PFSK-1 (cell line): ENCODE results near the gene PLEK.

Source experiments
- POLR2AphosphoS5 ChIP-seq: IDR thresholded peaks from 2 replicates; pipeline ENCODE4 v1.6.1; 2012; ENCODE audit warnings: low read depth, mild to moderate bottlenecking, control low read depth, low read length, moderate library complexity
- SIN3A ChIP-seq: IDR thresholded peaks from 2 replicates; pipeline ENCODE4 v1.6.1; 2012; ENCODE audit warnings: mild to moderate bottlenecking, low read length, moderate library complexity, borderline replicate concordance; ENCODE audit not compliant: insufficient read depth
- TAF1 ChIP-seq: IDR thresholded peaks from 2 replicates; pipeline ENCODE4 v1.6.1; 2012; ENCODE audit warnings: low read length, control low read depth, borderline replicate concordance; ENCODE audit not compliant: insufficient read depth
- TF ChIP-seq, protein P1 (sequence below), 2 experiments: IDR thresholded peaks; 2 replicates each; pipeline versions ENCODE4 v1.6.1 to v1.8.0; 2011 to 2012; ENCODE audit warnings: low read depth in 2 of 2, low read length in 2 of 2, control low read depth in 1 of 2, inconsistent platforms in 1 of 2, mild to moderate bottlenecking in 1 of 2, moderate library complexity in 1 of 2; ENCODE audit not compliant: insufficient read depth in 1 of 2

DNA sequence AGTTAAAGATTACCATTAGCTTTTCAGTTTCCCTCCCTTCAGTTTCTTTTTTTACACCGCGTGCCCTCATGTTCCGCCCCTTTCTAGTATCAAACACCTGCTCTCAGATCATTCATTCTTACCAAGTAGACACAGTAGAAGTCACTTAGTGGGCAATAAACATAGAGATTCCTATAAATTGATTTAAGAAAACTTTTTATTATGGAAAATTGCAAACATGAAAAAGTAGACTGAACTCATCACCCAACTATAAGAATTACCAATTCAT is 24.1 kb upstream of the PLEK start:
- TF ChIP-seq POLR2AphosphoS5 (no peak), SIN3A (no peak), TAF1 (no peak)
- TF ChIP-seq, protein P1, sequence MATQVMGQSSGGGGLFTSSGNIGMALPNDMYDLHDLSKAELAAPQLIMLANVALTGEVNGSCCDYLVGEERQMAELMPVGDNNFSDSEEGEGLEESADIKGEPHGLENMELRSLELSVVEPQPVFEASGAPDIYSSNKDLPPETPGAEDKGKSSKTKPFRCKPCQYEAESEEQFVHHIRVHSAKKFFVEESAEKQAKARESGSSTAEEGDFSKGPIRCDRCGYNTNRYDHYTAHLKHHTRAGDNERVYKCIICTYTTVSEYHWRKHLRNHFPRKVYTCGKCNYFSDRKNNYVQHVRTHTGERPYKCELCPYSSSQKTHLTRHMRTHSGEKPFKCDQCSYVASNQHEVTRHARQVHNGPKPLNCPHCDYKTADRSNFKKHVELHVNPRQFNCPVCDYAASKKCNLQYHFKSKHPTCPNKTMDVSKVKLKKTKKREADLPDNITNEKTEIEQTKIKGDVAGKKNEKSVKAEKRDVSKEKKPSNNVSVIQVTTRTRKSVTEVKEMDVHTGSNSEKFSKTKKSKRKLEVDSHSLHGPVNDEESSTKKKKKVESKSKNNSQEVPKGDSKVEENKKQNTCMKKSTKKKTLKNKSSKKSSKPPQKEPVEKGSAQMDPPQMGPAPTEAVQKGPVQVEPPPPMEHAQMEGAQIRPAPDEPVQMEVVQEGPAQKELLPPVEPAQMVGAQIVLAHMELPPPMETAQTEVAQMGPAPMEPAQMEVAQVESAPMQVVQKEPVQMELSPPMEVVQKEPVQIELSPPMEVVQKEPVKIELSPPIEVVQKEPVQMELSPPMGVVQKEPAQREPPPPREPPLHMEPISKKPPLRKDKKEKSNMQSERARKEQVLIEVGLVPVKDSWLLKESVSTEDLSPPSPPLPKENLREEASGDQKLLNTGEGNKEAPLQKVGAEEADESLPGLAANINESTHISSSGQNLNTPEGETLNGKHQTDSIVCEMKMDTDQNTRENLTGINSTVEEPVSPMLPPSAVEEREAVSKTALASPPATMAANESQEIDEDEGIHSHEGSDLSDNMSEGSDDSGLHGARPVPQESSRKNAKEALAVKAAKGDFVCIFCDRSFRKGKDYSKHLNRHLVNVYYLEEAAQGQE (IDR thresholded peaks at IDR 0.05; ENCODE audit: insufficient read depth in 1 of 2, low read depth in 2 of 2, low read length in 2 of 2): no peak
